M059J (cell line): ENCODE measurements around the gene VHLL. TPM values are rescaled to one million over a fixed set of nuclear protein-coding genes. Genes with fewer than 3 reads are reported as not detected.
"Not testable (repeated sequence)": the region's sequence is repeated elsewhere in the genome, so short reads cannot be mapped to it uniquely, and the experiment has no call there.

Source experiments
- DNase-seq: peaks from one replicate; pipeline ENCODE4 v3.0.0-alpha.2; 2012; ENCODE audit warnings: low read depth
- total RNA-seq: library from RNA; depleted of rRNA; stranded (reverse); fragments of >200 nt; shearing (Covaris generic); gene quantifications from 2 replicates; pipeline ENCODE4 v1.2.3, GENCODE V29; 2014; rRNA removed

Gene VHLL
- total RNA-seq: not detected in 2 replicates

DNA sequence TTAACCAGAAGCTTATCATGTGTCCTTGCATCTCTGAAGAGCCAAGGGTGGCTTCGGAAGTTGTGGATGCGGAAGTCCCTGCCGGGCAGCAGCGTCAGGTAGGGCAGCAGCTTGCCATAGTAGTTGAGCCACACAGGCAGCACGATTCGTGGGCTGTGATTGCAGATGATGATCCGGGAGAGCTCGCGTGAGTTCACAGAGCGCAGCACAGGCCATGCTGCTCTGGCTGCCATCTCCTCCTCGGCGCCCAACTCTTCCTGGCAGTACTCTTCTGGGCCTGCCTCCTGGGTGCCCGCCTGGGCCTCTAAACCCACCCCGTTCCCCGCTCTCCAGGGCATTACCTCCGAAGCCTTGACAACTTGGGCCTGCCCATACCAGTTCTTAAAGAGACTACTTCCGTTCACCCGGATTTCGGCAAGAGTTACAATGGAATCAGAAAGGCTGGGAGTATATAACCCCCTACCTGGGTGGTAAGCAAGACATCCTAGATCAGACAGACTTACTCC lies at the start of gene VHLL:
Gene VHLL, minus strand, starts transcription at position 456 of the 506 bp plus-strand sequence. Its CDS starts 118 bp downstream, at position 338.
- no peak for DNase-seq

DNA sequence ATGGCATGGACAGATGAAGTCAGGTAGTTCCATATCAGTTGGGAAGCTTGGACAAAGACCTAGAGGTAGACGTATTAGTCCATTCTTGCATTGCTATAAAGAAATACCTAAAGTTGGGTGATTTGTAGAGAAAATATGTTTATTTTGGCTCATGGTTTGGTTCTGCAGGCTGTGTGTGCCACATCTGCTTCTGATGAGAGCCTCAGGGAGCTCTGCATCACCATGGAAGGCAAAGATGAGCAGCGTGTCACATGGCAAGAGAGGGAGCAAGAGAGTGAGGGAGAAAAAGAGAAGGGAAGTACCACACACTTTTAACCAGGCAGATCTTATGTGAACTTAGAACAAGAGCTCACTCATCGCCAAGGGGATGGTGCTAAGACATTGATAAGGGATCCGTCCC lies 48.2 kb upstream of the VHLL start:
- DNase-seq: no peak

DNA sequence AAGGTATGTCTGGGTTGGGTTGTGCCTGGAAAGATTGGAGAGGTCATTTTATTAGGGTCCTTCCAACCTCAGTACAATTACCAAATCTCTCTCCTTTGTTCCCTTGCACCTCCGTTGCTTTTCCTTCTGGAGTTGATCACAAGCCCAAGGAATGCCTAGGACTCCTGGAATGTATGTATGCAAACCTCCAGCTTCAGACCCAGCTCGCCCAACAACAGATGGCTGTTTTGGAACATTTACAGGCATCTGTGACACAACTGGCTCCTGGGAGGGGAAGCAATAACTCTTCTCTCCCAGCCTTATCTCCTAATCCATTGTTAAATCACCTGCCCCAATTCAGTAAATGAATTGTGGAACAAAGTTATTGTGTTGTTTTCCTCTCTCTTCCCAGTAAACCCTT lies 47.5 kb upstream of the VHLL start:
- DNase-seq: no peak

- not testable (repeated sequence) for DNase-seq
Observed at GRCh38 chr1:156346035-156346434, 46.9 kb upstream of the VHLL start.

DNA sequence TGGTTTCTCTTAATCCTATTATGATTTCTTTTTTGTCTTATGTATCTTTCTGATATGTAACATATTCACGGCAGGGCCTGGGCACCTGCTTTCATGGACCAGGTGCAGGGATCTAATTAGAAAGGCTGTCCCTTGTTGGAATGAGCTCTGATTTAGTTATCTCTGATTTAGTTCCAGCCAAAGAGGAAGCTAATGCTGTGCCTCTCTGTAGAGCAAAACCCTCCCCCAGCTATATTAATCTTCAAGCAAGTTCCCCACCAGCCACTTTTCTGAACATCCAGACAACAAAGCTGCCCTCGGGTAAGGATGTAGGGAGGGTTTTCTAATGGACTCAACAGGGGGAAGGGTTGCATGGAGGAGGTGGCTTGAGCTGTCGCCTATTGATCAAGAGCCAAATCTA lies 45.3 kb upstream of the VHLL start:
- DNase-seq: no peak

DNA sequence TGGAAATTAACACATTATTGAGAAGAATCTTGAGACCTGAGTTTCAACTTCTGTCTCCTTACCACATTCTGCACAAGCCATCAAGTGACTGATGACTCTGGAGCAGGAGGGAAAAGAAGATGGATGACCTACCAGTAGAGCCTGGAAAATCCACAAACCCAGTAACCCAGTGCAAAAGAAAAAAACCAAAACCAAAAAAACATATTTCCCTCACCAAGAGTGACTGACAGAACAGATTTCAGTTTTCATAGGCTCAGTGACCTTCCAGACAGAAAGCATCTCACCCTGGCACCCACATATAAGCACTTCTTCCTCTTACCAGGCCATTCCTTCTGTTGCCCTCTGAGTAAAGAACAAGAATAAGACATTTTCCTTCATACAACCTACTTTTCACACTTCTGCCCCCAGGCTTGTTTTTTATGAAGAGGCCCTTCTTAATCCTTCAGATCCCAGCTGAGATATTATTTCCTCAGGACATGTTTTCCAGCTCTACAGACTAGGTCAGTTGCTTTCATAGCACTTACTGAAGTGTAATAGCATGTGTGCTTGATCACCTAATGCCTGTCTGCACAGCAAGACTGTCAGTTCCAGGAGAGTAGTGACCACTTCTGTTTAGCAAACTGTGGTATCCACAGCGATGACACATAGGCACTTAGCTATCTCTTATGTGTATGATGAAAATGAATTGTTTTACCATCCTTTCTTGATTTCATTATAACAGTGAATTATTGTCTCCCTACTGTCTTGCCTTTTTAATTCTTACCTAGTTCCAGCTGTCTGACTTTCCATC lies 43.3 kb upstream of the VHLL start:
- DNase-seq: peak; percentile 34

GRCh38 chr1:156338180-156338976 lies 39.3 kb upstream of the VHLL start, which contains the start of the genes CCT3 and TSACC:
CCT3 (minus strand) TSS chr1:156338292; CDS start chr1:156338184, 108 bp downstream.
TSACC (plus strand) TSS chr1:156338526; CDS start chr1:156339758, 1,232 bp downstream.
- peak; percentile 100 for DNase-seq

DNA sequence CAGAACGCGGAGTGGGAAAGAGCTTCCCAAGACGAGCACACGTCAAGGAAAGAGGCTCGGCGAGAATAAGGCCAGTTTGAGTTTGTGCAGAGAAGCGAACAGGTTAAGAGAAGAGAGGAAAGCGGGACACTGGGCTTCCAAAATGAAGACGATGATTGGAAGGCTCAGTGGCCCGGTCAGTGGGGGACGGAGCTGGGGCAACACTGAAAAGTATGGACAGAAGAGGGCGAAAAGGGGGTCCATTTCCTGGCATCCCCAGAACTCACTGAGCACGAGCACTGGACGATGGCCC lies 38.7 kb upstream of the VHLL start:
- no peak for DNase-seq

GRCh38 chr1:156337052-156337887 lies 38.2 kb upstream of the VHLL start:
- no peak for DNase-seq

- no peak for DNase-seq
Observed at GRCh38 chr1:156336242-156336641, 37.1 kb upstream of the VHLL start.

- DNase-seq: not testable (repeated sequence)
Observed at GRCh38 chr1:156323179-156323578, 24.1 kb upstream of the VHLL start.

DNA sequence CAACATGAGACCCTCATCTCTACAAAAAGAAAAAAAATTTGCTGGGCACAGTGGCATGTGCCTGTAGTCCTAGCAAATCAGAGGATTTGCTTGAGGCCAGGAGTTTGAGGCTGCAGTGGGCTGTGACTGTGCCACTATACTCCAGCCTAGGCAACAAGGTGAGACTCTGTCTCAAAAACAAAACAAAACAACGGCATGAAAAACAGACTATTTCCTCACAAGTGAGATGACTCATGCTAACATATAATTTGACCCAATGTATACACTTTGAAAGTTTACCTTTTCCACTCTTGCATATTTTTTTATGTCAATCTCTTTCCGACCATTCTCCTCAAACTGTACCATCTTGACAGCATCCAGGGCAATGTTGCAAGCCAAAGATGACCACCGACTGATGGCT lies 21.5 kb upstream of the VHLL start:
- DNase-seq: no peak

GRCh38 chr1:156319664-156320063 lies 20.6 kb upstream of the VHLL start:
- peak; percentile 42 for DNase-seq

DNA sequence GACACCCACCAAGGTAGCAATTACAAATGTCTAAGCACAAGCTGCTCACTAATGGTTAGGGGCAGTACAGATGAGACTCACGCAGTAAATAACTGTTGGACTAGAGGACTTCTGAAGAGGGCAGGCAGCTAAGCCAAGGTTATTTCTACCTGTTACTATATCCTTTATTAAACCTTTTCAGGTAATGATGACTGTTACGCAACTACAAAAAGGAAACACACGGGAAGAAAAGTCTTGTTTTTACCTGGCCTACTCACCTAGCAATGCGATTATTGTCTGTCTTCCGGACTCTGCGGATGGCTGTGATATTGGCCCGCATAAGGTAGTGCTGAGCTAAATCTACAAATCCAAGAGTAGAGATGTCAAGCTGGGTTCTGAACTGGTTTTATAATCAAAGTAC lies 17.8 kb upstream of the VHLL start:
- DNase-seq: no peak

DNA sequence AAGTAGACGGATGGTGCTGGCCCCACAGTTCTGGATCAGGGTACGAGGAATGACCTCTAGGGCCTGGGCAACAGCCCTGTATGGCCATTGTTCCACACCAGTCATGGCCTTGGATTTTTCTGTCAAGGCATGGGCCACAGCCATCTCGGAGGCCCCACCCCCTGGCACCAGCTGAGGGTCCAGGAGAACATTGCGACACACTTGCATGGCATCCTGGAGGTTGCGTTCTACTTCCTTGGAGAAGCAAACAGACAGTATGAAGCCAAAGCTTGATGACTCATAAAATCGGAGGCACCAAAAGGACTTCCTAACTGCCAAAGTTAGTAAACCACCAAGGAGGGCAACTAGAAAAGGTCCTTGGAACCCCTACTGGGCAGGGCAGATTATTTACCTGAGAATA lies 11.9 kb upstream of the VHLL start:
- DNase-seq: peak; percentile 79

GRCh38 chr1:156308078-156308477 lies 9.0 kb upstream of the VHLL start:
- peak; percentile 61 for DNase-seq

GRCh38 chr1:156305215-156305614 lies 6.1 kb upstream of the VHLL start:
- no peak for DNase-seq

GRCh38 chr1:156303241-156303640 lies 4.1 kb upstream of the VHLL start:
- no peak for DNase-seq

DNA sequence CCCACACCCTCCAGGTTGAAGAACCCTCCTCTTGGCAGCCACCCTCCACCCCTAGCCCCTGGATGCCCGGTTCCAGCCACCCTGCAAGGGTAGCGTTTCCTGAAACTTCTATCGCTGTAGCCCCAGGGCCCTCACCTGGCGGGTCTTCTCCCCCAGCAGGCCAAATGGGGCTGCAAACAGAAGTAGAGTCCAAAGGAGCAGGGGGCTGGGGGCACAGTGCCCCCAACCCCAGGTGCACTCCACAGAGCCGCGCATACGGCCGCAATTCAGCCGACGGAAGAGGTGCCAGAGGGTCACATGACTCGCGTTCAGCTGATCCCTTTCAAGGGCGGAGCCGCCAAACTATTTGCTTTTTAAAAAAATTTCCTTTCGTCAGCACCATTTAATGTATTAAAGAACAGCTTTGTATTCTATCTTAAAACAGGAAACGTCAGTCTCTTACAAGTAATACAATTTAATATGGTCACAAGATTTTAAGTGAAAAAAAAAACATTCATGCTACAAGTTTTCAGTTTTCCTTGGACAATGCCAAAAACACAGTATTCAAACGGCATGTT lies 3.6 kb downstream of the VHLL start, which contains the start of gene GLMP:
Gene GLMP, minus strand, starts transcription at position 289 of the 557 bp plus-strand sequence. Its CDS starts 34 bp downstream, at position 255.
- peak; percentile 58 for DNase-seq

DNA sequence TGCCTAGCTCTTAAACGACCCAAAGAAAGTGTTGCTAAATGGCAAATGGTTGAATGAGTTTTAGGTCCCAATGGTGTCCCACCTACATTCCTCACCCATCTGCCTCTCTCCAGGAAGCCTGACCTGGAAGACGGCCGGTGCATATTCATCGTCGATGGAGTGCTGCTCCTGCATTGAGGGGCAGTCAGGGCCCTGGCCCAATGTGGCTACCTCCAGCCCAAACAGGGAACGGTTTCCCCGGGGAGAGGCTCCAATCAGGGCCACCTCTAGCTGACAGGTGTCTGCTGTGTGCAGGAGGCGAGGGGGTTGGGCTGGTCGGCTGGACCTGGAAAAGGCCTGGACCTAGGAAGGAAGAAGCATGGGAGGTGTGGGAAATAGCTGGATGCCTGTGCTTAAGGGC lies 5.2 kb downstream of the VHLL start:
- no peak for DNase-seq

GRCh38 chr1:156293098-156293434 lies 6.0 kb downstream of the VHLL start:
- no peak for DNase-seq
